HG03175 (cell line): ENCODE measurements around the gene GALM.
"Not testable (repeated sequence)": the region's sequence is repeated elsewhere in the genome, so short reads cannot be mapped to it uniquely, and the experiment has no call there.

Source experiments
- ATAC-seq: cut with Tn5 transposase; IDR thresholded peaks from one replicate; pipeline ENCODE4 v1.9.1; 2021; ENCODE audit warnings: mild to moderate bottlenecking, moderate library complexity; ENCODE audit not compliant: unreplicated experiment

The GALM gene

DNA sequence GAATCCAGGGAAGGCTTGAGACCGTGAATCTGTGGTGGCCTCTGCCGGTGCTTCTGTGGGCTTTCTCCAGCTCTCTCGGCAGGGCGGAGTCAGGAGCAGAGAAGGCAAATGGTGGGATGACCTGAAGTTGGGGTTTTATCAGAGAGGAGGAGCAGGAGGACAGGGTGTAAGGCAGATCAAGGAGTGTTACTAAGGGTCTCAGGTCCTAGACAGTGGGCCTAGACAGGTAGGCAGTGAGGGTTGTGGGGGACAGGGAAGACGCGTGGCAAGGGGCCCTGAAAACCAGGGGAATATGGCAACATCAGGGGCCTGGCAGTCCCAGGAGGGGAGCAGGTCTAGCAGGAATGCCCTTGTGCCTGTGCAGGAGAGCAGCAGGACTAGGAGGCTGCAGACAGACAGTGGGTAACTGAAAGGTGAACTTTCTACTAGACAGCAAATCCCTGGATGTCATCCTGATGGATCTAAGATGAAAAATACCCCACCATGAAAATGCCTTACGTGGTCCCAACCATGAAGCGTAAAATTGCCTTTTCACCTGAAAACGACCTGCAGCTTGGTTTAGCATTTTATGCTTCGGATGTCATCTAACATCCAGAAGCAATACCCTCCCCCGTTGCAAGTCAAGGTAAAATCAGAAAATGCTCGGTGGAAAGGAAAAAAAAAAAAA is 43.1 kb downstream of the GALM start:
- ATAC-seq: no peak

DNA sequence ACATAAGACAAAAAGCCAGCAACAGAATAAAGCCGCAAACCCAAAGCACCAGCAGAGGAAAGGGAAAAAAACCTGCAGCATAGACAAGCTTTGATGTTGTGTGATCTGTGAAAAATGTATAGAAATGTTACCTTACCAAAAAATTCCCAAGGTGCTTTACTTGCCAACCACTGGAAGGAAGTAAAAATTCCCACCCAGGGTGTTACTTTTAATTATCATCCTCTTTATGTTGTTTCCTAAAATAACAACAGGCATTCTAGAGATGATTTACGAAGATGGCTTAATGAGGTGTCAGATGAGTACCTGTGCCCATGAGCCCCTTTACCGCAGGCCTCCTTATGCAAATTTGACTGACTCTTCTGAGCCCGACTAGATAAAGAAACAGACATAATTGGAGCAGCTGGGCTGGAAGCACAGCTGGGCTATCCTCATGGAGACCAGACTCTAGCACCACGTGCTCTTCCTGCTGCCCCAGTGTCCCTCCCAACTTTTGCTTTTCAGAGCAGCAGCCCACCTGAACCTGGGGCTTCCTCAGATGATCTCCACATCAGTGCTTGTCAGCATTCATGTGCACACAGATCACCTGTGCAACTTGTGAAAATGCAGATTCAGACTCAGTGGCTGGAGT is 43.8 kb downstream of the GALM start:
- peak; percentile 76 for ATAC-seq

DNA sequence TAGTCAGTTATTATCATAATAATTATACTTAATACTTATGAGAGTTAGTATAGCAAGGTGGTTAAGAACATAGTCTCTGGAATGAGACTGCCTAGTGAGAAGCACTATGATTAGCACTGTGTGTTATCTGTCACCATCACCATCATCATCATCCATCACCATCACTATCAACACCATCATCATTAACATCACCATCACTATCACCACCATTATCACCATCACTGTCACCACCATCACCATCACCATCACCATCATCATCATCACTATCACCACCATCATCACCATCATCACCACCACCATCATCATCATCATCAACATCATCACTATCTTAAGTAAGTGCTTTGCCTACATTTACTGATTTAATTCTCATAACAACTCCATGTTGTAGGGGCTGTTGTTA is 45.6 kb downstream of the GALM start:
- ATAC-seq: no peak

DNA sequence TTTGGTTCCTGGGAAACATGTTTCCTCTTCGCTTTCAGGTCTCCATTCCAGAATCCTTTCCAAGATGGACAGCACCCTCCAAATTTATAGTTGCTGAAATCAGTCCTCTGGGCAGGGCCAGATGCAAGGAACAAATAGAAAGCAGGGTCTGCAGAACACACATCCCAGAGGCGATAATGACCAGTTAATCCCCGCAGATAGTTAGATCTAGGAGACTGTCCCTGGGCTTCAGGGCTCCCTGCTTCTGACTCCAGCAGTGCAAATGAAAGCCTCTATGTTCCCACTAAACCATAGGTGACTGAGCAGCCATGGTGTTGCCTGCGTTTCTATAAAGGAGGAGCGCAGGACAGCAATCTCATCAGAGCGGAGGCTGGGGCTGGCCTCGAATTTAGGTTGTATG is 46.5 kb downstream of the GALM start:
- ATAC-seq: no peak

DNA sequence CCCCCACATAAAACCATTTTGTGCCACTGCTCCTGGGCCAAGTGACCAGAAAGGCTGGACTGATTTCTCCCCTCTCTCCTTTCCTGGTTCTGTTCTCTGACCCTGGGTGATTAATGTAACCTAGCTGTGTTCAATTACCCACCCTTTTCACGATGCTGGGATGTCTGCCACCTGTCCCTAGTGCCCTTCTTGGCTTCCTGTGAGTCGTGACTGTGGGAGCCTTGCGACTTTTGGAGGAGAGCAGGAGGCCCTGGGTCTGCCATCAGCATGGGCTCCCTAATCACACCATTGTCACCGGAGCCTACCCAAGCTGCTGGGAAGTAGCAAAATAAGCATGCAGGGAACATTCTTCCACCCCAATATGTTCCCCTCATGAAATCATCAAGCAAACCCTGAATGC is 47.0 kb downstream of the GALM start:
- ATAC-seq: no peak

DNA sequence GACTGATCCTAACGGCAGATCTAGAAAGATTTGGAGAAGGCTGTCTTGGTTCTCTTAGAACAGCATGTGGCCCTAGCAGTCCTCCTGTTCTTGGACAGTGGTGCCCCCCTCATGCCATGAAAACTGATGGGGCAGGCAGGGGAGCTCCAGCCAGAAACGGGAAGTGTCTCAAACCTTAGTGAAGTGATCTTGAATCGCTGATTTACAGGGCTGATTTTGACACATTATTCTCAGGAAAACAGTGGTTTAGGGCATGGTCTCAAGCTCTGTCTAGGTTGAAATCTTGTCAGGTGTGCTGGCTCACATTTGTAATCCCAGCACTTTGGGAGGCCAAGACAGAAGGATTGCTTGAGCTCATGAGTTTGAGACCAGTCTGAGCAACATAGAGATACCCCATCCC is 47.4 kb downstream of the GALM start:
- no peak for ATAC-seq

DNA sequence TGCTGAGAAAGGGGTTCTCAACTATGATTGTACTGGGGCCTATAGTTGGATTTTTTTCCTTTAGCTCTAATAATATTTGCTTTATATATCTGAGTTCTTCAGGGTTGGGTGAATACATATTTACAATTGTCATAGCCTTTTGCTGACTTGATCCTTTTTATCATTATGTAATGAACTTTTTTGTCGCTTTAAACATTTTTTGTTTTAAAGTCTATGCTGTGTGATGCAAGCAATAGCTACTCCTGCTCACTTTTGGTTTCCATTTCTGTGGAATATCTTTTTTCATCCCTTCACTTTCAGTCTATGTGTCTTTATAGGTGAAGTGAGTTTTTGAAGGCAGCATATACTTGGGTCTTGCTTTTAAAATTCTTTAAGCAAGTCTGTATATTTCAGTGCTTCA is 49.0 kb downstream of the GALM start:
- not testable (repeated sequence) for ATAC-seq

DNA sequence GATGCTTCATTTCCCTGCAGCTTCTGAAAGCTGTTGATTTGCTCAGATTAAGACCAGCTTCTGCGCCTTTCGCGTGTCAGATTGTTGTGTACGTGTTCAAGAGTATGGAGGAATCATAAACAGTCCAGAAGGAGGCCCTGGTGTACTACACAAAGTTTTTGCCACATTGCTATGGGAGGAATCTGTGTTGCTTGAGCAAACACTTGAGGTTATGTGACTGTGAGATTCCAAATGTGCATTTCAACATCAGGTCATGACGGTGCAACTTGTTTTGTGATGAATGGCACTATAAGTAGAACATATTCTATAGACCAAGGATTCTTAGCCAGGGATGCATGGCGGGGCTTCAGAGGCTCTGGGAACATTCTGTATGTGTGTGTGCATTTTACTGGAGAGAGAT is 50.3 kb downstream of the GALM start:
- no peak for ATAC-seq

DNA sequence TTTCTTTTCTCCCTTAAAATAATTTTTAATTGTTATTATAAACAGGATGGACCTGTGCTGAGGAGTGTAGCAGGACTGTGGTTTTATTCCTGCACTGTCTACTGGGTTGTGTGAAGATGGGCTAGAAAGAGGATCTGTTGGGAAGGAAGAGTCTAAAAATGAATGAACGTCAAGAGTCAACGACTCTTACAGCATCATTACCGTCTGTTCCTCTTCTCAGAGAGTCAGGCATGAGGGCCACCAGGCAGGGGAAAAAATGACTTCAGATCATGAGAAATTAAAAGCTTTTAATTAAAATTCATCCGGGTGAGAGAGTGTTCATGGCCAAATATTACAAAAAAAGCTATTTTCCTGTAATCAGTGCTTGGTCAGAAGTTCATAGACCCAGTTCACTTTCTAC is 52.7 kb downstream of the GALM start:
- no peak for ATAC-seq

DNA sequence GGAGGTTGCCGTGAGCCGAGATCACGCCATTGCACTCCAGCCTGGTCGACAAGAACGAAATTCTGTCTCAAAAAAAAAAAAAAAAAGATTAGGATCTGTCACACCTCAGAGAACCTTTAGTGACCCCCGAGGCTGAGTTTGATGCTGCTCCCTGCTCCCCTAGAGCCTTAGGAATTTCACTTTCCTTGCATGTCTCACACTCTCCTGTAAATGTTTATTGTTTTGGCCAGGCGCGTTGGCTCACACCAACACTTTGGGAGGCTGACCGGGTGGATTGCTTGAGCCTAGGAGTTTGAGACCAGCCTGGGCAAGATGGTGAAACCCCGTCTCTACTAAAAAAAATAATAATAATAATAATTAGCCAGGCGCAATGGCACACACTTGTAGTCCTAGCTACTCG is 53.8 kb downstream of the GALM start:
- ATAC-seq: no peak

DNA sequence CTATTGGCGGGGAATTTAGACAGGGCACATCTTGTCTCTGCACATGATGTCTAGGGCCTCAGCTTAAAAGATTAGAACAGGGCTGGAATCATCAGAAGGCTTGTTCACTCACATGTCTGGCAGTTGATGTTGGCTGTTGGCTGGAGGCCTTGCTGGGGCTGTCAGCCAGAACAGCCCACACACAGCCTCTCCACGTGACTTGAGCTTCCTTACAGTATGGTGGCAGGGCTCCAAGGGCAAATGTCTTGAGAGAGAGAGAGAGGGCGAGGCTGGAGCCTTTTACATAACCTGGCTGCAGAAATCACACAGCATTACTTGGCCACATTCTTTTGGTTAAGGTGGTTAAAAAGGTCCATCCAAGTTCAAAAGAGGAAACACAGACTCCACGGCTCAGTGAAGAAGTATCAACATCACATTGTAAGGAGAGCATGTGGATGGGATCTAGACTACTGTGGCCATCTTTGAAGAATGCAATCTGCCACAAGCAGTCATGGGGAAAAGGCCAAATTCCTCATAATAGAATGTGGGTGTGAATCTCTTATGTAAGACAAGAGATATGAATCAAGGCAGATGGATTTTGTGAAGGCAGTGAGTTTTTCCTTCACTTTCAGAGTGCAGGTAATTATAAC is 54.8 kb downstream of the GALM start:
- ATAC-seq: no peak

DNA sequence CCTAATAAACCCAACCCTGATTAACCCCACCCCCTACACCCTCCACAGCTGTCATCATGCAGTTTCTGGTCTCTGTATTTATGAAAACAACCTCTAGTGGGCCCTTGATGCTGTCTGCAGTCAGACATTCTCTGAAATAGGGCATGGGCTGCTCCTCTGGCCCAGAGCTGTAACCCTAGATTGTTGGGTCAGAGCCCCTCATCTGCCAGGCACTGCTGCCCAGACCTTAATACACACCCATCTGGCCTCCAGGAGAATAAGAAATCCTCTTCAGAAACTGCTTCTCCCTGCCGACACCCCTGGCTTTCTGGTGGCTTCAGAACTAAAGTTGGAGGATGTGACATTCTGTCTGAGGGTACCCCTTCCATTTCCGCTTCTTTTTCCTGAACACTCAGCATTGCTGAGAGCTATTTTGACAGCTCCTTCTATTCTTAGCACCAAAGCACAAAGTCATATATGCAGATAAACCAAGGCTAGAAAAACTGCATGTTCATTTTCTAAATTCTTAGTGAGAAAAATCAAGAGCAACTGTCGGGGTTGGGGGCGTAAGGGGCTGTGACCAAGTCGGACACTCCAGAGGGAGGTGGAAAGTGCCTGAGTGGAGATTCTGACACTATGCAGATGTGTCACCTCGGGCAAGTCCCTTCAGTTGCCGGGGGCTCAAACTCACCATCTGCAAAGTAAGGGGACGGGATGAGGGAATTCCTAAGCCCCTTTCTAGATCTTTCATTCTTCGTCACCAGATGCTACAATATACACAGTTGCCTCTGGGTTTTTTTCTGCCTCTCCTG is 56.6 kb downstream of the GALM start:
- peak; percentile 56 for ATAC-seq

DNA sequence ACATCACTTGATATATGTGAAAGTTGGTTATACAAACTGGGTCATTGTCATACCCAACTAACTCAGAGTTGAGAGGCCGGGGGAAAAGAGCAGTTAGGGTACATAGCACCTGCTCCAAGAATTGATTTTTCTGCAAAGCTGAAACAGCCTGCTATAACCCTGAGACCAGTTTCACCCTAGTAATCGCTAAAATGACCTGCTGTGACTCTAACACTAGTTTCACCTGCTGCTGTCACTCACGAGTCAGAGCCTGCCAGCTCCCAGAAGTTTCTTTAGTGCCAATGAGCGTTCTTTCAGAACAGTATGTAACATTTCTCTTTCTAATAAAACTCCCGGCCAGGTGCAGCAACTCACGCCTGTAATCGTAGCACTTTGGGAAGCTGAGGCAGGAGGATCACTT is 57.3 kb downstream of the GALM start:
- ATAC-seq: peak; percentile 62

DNA sequence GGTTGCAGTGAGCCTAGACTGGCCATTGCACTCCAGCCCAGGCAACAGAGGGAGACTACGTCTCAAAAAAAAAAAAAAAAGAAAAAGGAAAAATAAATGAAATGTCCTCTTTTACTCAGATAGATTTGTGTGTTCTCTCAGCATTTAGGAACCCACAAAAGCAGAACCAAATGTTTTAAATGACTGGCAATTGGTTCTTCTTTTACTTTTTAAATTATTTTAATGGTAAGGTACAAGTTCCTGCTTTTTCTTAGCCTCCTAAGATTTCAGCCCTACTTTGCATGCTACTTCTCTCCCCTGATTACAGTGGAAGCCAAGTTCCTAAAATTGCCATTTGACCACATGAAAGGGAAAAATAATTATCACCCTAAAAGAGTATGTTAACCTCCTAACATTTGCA is 61.7 kb downstream of the GALM start:
- no peak for ATAC-seq

DNA sequence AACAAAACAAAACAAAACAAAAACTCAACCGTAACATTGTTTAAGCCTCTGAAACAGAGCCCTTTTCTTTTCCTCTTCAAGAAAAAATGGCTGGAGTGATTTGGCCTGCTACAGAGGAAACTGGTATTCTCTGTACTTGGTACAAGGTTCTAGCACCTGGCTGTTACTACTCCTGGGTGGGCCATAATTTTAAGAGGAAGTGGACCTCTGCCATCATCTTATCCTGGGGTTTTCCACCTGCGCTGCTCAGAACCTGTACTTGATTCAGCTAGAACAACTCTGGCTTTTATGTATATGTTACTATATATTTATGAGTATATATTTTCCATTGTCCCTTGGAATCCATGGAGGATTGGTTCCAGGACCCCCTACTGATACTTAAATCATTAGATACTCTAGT is 62.8 kb downstream of the GALM start:
- ATAC-seq: no peak

DNA sequence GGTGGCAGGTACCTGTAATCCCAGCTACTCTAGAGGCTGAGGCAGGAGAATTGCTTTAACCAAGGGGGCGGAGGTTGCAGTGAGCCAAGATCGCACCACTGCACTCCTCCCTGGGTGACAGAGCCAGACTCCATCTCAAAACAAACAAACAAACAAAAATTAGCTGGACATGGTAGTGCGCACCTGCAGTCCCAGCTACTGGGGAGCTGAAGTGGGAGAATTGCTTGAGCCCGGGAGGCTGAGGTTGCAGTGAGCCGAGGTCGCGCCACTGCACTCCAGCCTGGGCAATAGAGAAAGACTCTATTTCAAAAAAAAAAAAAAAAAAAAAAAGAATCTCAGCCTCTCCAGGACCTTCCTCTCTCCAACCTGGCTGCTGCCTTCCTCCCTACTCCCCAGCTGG is 65.2 kb downstream of the GALM start:
- ATAC-seq: no peak

DNA sequence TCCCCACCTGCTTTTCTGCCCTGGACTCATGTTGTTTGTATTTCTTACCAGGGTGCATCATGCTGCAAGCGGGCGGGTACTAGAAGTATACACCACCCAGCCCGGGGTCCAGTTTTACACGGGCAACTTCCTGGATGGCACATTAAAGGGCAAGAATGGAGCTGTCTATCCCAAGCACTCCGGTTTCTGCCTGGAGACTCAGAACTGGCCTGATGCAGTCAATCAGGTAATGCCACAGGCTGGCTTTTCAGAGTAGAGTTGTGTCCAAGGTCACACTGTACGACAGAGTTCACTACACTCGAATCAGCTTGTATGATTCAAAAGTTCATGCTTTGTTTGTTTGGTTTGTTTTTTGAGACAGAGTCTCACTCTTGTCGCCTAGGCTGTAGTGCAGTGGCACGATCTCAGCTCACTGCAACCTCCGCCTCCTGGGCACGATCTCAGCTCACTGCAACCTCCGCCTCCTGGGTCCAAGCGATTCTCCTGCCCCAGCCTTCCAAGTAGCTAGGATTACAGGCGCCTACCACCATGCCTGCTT is 65.8 kb downstream of the GALM start:
- ATAC-seq: no peak

DNA sequence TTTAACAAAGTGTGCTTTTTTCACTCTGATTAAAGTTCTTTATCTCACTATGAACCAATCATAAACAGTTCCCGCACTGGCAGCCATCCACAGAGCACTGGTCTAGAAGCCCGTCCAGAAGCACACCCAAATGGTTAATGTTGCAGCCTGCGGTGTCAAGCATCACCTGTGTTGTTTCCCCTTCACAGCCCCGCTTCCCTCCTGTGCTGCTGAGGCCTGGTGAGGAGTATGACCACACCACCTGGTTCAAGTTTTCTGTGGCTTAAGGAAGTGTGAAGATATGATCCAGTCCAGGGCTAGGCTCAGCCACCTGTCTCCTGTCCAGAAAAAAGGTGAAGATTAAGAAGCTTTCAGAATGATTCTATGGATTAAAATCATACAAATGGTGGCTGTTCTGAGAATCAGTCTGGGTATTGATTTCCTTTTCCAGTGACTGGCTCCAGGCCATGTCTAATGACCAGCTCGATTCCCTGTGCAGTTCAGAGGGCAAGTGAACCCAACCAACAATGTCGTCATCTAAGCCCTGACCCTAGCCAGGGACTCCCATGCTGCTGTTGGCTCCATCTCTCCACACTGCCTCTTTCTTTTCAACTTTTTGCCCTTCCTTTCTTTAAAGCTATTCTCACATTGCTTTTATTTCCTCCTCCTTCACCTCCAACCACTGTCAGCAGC is 67.5 kb downstream of the GALM start:
- ATAC-seq: no peak

DNA sequence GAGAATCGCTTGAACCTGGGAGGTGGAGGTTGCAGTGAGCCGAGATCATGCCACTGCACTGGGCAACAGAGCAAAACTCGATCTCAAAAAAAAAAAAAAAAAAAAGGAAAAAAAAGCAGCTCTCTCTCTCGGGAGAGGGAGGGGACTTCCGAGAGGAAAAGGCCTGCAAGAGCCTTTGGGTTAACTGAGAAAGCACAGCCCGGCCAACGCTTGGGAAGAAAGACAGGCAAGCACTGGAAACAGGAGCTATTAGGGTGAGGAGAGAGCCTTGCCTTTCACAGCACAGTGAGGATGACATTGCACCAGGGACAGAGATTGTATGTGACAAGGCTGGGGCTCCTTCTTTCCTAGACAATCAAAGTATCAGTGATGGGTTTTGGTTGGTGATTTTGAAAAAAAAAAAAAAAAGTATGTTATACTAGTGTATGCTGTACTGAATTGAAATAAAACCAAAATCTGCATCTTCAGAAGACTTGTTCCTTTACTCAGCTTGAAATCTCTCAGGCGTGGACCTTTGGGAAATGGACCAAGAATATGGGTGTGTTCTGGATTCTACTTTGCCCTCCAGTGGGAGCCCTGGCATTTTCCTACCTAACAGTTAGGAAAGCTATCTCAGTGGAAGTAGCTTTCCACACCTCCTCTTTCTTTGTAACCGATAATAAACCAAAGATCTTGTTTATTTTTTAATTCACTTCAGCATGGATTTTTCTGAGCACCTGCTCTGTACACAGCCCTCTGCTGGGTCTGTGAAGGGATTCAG is 68.6 kb downstream of the GALM start:
- ATAC-seq: no peak

DNA sequence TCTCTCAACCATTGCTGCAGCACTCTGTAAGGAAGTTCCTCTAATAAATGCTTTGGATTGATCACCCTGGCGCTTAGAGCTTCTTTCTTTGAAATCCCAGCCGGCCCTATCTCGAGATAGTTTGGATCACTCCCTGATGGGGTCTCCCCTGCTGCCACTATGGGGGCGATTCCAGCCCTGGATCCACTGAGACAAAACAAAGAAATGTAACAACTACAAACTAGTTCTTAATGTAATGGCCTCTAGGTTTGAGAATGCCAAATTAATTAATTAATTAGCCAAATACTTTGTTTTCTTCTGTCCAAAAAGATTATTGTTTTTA is 70.0 kb downstream of the GALM start:
- ATAC-seq: no peak
